ENCODE measurements around the gene SHB.
A peak's percentile ranks its signal among the peaks of the same experiment; 100 is the strongest.
"Not testable (repeated sequence)": the region's sequence is repeated elsewhere in the genome, so short reads cannot be mapped to it uniquely, and the experiment has no call there.

SHB gene

DNA sequence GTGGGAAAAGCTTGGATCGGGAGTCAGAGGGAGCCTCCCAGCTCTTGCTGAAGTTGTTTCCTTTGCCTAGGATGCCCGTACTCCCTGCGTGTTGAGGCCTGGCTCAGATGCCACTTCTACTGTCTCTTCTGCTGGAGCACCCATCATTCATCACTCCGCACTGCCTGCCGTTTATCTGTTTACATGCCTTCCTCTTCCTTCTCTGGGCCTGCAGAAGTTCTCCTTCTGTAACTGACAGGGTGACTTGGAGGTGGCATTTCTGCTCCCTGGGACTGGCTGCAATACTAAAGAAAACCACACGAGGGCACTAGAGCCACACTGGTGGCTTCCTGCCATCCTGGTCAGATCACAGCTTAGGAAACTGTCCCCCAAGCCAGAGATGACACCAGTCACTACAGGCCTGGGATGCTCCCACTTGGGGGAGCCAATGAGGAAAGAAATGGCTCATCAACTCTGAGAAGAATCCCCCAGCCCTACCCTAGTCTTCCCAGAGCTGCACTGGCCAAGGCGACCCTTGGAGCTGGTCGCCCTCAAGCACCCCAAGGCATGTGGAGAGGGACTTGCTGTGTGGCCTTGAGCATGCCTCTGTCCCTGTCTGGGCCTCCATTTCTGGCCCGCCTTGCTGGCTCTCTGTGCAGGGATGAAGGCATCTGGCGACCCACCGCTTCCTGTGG lies 155.4 kb downstream of the SHB start:
- peak; percentile 81 for DNase-seq

DNA sequence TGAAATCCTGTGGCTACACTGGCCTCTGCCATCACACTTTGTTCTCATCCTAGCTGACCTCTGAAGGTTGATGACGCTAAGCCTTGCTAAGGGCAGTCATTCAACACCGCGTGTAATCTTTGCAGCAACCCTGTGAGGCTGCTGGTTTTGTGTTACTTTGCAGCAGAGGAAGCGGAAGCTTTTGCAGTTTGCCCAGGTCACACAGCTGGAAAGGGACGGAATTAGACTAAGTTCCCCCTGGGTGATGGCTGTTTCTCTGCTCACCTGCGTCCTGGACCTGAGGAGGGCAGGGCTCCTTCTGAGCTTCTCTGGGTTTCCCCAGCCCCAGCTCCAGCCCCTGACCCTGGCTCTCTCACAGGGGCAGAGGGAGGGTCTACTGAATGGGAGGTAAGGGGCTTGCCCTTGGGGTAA lies 157.8 kb downstream of the SHB start:
- DNase-seq: no peak

DNA sequence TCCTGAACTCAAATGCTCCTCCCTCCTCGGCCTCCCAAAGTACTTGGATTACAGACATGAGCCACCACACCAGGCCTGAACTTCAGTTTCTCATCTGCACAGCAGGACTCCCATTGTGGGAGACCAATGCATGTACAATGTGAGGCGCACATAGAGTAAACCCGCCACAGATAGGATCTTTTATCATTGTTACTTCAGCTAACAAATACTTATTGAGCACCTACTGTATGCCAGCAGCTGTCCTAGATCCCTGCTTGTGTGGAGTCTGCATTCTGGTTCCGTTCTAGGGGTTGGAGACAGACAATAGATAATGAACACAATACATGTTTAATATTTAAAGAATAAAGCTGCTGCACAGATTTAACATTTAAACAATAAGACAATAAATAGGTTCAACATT lies 158.8 kb downstream of the SHB start:
- no peak for DNase-seq

DNA sequence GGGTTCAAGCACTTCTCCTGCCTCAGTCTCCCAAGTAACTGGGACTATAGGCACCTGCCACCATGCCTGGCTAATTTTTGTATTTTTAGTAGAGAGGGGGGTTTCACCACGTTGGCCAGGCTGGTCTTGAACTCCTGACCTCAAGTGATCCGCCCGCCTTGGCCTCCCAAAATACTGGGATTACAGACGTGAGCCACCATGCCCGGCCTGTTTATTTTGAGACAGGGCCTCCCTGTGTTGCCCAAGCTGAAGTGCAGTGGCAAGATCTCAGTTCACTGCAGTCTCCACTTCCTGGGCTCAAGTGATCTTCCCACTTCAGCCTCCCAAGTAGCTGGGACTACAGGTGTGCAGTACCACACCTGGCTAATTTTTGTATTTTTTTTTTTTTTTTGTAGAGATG lies 159.2 kb downstream of the SHB start:
- not testable (repeated sequence) for DNase-seq

DNA sequence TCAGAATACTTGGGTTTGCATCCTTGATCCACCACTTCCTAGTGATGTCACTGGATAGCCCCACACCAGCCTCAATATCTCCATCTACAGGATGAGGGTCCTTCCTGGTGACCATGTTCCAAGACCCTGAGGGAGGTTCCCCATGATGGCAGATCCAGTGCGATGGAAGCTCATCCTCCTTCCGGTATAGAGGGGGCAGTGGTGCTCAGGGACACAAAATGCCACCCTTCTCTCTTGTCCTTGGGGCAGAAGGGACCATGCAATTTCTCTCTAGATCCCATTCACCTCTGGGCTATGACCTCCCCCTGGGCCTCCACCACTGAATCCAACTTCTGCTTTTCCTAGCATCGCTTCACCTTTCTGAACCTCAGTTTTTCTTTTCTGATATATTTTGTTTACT lies 159.7 kb downstream of the SHB start:
- DNase-seq: no peak

DNA sequence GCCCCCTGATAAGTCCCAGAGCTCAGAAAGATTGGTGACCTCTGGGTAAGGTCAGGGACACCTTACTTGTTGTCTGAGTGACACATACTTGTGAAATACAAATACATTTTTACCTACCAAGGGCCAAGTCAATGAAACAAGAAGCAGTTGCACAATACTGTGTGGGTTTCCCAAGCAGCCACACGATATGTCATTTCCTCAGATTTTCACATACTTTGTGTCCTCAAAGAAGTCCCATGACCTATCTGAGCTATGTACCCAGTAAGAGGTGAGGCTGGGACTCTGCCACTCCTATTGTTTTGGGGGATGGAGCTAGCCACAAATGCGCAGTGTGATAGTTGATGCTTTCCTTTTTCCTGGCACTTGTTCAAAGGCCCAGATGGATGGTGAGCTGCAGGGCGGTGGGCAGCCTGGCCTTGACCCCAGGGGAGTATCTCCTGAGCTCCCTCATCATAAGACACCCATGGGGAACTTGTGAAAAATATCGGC lies 160.3 kb downstream of the SHB start:
- no peak for DNase-seq

DNA sequence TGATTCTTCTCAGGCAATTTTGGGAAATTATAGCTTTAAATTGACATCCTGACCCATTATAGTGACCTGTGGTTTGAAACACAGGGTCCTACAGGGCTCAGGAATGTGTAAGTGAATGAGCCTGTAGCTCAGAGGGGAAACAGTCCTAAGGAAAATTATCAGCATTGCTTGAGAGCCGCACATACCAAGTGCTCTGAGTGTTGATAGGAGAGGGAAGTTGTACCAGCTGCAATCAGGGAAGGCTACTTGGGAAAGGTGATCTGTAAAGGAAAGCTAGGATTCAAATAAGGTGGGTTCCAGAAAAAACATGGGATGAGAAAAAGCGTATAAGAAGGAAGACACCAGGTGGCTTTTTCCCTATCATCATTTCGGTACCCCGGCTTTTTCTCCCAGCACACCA lies 160.7 kb downstream of the SHB start:
- DNase-seq: no peak

DNA sequence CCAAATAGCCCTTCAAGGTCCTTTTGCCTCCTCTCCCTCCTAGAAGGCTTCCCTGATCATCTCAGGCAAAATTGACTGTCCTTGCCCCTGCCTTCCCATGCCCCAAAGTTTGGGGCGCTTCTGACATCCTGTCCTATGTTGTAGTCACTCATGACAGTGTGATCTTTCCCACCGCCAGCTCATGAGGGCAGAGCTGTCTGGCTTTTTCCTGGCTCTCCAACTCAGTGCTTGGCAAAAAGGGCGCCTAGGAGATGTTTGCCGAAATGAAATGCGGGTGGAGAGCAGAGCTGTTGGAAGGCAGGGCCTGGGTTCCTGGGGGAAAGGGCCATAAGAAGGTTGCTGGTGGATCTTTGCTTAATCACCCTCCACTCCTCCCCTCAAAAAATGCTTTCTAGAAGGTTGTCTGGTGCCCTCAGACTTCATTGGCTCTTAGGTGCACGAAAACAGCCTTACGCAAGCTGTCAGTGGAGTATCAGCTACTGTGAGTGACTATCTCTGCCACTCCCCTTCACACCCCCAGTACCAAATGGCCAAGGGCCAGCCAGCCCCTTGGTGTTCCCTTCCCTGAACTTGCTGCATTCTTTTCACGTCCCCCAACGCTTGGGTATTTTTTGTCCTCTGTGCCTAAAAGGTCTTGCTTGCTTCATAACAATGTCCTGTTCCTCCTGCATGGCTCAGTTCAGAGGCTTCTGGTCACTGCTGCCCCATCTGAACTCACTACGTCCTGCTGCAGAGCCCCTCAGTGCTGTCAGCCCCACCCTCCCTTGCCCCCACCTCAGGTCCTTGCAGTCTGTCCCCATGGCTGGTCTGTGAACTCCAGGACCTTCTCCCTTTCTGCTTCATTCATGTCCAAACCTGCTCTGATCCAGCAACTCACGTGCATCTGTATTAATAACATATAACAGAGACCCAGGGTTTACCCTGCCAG lies 162.5 kb downstream of the SHB start:
- no peak for DNase-seq

DNA sequence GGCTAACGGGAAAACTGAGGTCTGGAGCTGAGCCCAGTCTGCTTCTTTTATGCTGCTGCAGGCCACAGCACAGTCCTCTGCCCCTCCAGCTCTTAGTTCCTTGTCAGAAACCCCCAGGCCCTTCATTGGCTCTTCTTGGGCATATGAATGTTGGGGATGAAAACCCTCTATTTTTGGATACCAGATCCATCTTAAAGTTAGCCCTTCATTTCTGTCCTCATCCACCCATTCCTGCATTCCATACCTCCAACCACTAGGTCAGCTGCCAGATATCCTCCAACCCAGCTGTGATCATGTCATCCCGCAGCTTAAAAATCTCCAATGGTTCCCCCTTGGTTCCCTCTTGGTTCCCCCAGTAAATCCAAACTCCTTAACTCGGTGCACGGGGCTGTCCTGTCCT lies 163.3 kb downstream of the SHB start:
- no peak for DNase-seq

DNA sequence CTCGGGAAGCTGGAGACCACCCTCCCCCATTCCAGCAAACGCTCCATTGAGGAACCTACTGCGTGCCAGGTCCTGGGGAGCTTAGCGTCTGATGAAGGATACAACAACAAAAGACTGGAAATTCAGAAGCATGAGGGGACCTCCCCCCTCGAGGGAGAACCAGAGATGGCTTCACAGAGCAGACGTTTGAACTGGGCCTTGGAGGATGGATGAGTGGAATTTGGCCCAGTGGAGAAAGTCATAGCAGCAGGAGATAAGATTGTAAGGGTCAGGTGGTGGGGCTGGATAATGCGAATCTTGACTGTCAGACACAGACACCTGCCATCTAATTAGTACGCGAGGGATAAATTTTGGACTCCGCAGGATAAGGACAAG lies 163.9 kb downstream of the SHB start:
- DNase-seq: no peak

DNA sequence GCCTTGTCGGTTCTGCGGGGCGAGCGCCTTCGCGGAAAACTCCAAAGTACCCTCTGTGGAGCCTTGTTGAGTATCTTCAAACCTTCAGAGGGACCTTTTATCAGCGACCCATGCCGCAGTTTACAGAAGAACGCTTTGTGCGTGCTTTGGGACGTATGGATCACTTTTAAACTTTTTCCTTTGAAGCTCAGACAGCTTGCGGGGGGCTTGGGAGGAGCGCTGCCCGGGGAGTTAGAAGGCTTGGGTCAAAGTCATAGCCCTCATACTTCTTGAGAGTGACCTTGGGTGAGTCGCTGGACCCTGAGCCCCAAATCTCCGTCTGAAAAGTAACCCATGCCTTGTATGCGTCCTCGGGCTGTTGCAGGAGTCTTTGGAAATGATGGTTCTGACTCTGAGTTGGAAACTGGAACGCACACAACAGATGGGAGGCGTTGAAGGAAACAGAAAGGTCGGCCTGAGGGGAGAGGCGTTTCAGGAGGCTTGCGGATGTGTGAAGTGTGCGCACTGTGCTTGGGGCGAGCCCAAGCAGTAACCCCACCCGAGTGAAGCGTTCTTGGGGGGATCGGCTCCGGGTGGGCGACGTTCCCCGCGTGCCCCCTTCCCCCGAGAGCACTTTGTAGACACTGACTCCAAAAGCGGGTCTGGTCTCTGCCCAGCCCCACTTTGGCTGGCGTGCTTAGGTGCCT lies 164.4 kb downstream of the SHB start:
- DNase-seq: no peak

DNA sequence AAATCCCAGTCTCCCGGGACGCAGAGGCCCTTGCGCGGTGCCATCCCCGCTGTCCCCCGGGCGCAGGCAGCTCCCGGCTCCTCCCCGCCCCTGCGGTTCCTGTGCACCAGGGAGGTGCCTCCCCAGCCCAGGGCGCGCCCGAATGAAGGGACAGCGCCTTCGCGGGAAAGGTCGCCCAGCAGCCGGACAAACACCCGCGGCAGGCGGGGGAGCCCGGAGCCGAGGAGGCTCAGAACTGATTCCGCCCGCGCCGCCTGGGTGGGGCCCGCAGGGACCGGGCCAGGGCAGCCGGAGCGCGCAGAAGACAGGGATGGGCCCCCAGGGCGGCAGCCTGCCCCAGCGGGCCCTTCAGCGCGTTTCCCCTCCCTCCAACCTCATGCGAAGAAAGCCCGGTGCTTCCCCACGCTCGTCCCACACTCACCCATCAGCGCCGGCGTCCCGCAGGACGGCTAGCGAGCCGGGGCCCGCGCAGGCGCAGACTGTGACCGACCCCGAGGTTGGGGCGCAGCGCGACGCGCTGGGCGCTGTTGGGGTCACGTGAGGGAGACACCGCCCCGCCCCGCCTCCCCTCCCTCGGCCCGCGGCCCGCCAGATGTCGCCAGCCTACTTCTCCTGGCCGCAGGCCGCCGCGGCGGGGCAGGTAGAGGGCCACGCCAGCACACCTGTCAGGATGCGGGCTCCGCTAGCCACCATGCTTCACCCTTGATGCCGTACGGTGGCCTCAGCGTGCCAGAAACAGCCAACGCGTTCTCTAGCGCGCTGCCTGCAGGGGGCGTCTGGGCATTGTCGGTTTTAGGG lies 165.2 kb downstream of the SHB start, which contains the start of gene SLC25A51:
Gene SLC25A51 (minus strand): TSS at position 481 of the 798 bp plus-strand sequence. CDS start 15,577 bp downstream, outside the sequence.
- DNase-seq: peak; percentile 95

DNA sequence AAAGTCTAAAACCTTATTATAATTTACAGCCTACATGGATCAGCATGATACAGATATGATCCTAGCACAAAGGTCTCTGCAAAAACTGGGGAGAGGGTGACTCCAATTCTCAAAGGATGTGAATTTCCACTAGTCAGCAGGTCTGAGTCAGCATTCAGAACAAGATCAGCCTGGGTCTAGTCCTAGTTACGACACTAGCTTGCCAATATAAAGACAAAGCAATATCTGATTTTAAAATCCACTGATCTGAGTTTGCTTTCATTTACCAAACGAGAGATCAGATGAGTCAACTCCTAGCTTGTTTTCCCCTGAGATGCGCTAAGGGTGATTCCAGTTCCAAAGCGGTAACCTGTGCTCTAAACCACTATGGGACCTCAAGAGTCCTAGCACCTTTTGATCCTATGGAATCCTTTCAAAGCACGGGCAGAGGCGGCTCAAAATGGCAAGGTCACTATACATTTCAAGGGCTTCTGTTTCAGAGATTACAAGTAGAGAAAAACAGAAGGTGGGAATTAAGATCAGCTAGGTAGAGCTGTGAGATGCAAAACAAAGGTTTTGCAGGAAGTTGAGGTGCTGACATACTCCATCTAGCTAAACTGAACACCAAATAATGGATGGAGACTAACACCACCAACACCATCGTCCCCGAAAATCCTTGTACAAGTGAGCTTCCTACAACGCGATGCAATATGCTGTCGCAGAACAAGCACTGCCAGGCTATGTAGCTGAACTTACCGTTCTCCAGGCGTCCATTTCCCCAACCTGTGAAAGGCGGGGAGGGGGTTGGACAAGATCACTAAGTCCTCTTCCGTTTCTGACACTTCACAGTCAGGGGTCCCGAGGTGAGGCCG lies 166.0 kb downstream of the SHB start:
- DNase-seq: no peak

DNA sequence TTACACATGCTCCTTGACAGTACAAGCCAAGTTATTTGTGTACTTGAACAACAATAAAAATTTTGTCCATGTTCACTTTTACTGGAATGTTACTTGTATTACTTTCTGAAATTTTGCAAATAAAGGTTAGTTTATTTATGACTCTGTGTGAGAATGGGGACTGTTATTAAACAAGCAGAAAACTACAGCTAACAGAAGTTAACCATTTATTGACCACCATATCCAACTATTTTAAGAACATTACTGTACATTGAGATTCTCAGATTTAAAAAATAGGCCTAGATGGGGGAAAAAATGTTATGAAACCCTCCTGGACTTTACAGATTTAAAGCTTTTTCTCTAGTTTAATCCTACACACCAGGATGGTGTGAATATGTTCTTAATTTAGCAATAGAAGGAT lies 166.9 kb downstream of the SHB start:
- no peak for DNase-seq

DNA sequence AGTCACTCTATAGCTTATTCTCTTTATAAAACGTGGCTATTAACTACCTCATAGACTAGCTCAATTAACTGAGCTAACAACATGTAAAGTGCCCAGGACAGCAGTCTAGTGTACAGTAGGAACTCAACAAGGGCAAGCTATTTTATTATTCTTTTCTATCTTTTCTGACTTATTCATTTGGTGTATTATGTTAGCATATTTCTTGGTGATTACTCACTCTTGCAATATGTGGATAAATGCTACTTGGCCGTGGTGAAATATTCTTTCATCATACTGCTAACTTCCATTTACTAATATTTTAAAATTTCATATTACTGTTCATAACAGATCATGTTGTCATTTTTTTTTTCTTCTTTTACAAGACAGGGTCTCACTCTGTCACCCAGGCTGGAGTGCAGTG lies 170.0 kb downstream of the SHB start:
- no peak for DNase-seq

DNA sequence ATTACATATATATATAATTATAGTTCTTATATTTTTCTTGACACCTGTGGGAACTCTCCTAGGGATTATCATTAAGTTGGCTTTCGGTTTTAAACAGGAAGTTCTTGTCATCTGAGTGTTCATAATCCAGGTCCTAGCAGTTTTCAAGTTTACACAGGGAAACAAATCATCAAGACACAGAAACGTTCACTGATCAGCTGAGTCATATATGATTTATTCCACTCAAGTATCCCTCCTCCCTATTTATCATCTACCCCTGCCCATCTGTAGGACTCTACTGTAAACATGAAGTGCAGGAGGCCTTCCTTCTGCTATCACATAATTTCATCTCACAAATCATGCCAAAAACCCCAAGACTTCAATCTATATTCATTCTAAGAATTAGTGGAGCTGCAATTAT lies 171.4 kb downstream of the SHB start:
- no peak for DNase-seq

DNA sequence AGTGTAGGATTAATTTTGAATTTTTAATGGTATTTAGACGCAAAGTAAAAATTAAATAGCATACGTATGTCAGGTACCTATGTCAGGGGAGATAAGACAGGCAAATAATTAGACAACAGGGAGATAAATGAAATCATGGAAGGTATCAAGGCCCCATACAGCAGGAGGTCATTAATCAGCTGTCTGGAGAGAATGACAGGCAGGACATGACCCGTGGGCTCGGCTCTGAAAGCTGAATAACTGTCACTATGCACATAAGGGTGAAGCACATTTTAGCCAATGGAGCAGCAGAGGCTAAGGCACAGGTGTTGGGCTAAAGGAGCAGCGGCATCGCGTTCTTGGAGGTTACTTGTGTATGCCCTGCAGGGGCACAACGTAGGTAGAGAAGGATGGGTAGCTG lies 177.0 kb downstream of the SHB start:
- no peak for DNase-seq

DNA sequence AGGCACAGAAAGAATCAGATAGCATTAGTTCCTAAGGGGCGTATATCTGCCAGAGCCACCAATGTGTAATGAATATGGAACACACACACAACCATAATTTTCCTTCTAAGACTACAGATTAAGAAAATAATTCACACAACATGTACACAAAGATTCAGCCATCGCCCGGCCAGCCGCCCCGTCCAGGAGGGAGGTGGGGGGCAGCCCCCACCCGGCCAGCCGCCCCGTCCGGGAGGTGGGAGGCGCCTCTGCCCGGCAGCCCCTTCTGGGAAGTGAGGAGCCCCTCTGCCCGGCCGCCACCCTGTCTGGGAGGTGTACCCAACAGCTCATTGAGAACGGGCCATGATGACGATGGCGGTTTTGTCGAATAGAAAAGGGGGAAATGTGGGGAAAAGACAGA lies 178.0 kb downstream of the SHB start:
- DNase-seq: not testable (repeated sequence)

DNA sequence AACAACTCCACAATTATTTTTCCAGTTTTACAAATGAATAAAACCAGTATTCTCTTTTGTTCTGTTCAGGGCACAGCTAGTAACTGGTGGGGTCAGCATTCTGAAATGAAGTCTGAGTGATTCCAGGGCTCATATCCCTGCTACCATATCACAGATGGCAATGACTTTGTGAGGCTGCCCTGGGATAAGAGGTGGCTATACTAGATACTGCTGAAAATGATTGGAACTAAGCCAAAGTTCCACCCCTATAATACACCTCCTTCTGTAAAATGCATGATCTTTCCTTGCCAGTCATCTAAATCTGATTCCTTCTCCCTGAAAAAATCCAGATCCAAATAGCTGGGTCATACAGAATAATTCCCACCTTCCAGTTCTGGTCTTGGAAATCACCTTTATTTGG lies 179.5 kb downstream of the SHB start:
- DNase-seq: no peak

DNA sequence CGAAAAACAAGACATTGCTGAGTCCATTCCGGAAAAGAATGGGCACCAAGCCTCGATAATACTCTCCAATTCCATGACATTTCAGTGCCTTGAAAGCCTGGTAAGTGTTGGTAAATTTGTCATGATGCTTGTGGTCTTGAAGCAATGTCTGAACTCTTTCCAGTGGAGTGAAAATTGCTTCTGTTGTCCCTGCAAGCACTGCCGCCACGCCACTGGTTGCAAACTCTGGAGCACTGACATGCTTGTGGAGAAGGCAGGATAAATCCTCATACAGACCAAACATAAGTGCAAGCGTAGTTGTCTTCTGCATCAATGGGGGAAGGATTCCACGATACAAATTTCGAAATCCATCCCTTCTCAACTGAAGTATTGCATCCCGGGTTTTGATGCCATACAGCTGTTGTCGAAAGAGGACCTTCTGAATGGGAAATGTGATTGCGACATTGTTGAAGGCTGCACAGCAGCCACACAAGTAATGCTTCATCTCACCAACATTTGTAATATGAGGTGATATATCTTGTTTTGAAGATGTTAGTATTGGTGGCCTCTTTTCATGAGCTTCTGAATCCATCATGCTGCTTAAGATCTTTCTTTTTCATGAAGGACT lies 180.9 kb downstream of the SHB start:
- DNase-seq: not testable (repeated sequence)

DNA sequence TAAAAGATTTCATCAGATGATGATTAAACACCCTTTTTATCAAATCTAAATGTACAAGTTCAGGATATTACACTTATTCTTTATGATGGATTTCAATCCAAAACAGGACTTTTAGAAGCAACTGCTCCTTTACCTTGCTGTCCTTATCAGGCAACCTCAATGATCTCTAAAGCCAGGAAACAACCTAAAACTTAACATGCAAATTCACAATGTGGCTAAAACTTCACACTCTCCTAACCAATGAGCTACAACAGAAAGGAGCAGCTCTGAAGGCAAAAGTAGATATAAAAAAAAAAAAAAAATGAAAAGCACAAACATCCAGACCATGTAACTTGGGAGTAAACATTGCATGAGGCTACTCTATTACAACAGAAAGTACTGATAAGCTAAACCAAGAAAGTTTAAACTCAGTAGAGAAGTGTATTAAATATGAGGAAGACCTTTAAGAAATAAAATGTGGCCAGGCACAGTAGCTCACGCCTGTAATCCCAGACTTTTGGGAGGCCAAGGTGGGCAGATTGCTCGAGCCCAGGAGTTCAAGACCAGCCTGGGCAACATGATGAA lies 188.0 kb downstream of the SHB start:
- DNase-seq: no peak

All from activated CD8-positive, alpha-beta memory T cell treated with anti-CD3 and anti-CD28 coated beads, Interleukin-2, amount 50 U/mL, for 4 hours (primary cell).